ENCODE results near the gene UNKL.
A peak's percentile ranks its signal among the peaks of the same experiment; 100 is the strongest.
"Not testable (repeated sequence)": the region's sequence is repeated elsewhere in the genome, so short reads cannot be mapped to it uniquely, and the experiment has no call there.

The UNKL gene

GRCh38 chr16:1335211-1335971 lies 79.1 kb downstream of the UNKL start:
- DNase-seq, result no peak

- no peak for DNase-seq
Observed at GRCh38 chr16:1334739-1335138, 79.8 kb downstream of the UNKL start.

GRCh38 chr16:1333854-1334700 lies 80.4 kb downstream of the UNKL start:
- DNase-seq, result no peak

GRCh38 chr16:1333149-1333812 lies 81.2 kb downstream of the UNKL start, which contains the start of gene BAIAP3:
BAIAP3 (plus strand) TSS chr16:1333645; CDS start chr16:1338550, 4,905 bp downstream.
- DNase-seq, result peak; percentile 54

GRCh38 chr16:1332618-1333148 lies 81.8 kb downstream of the UNKL start:
- DNase-seq, result no peak

GRCh38 chr16:1331712-1332617 lies 82.5 kb downstream of the UNKL start:
- peak; percentile 76 for DNase-seq

GRCh38 chr16:1330931-1331711 lies 83.4 kb downstream of the UNKL start:
- no peak for DNase-seq

GRCh38 chr16:1330260-1330914 lies 84.1 kb downstream of the UNKL start:
- peak; percentile 26 for DNase-seq

GRCh38 chr16:1328961-1329360 lies 85.5 kb downstream of the UNKL start:
- not testable (repeated sequence) for DNase-seq

- not testable (repeated sequence) for DNase-seq
Observed at GRCh38 chr16:1328136-1328535, 86.4 kb downstream of the UNKL start.

- no peak for DNase-seq
Observed at GRCh38 chr16:1327619-1327947, 86.9 kb downstream of the UNKL start.

- no peak for DNase-seq
Observed at GRCh38 chr16:1326946-1327618, 87.4 kb downstream of the UNKL start.

GRCh38 chr16:1326391-1326790 lies 88.1 kb downstream of the UNKL start:
- no peak for DNase-seq

- no peak for DNase-seq
Observed at GRCh38 chr16:1325673-1326371, 88.7 kb downstream of the UNKL start.

GRCh38 chr16:1325261-1325660 lies 89.2 kb downstream of the UNKL start:
- DNase-seq, result no peak

- DNase-seq, result no peak
Observed at GRCh38 chr16:1324286-1324826, 90.1 kb downstream of the UNKL start.

GRCh38 chr16:1323296-1324239 lies 90.9 kb downstream of the UNKL start:
- no peak for DNase-seq

- no peak for DNase-seq
Observed at GRCh38 chr16:1322407-1322806, 92.1 kb downstream of the UNKL start.
